SU-DHL-6 (cell line): ENCODE measurements around the gene ZNF581.

Experiments
- H2AFZ ChIP-seq: fragments of 200-600 bp; sonication (generic); 2 replicates; pipeline ENCODE4 v1.6.1; 2014; ENCODE audit warnings: low read depth, mild to moderate bottlenecking, moderate library complexity, mixed read lengths, antibody characterized with exemption, low read length; ENCODE audit not compliant: severe bottlenecking
- H3F3A ChIP-seq: fragments of 200-600 bp; shearing (Covaris generic); 2 replicates; pipeline ENCODE4 v1.6.0; 2016; ENCODE audit warnings: antibody characterized with exemption, mild to moderate bottlenecking; ENCODE audit not compliant: insufficient read depth
- H3K27ac ChIP-seq: fragments of 200-600 bp; sonication (generic); 2 replicates; pipeline ENCODE4 v1.5.1; 2016; ENCODE audit warnings: low read depth, mild to moderate bottlenecking, low read length, moderate library complexity, mixed read lengths
- H3K27me3 ChIP-seq: fragments of 200-600 bp; sonication (generic), shearing (Covaris generic); 2 replicates; pipeline ENCODE4 v1.6.0; 2014; ENCODE audit warnings: mild to moderate bottlenecking, low read length
- H3K36me3 ChIP-seq: fragments of 200-600 bp; sonication (generic); 2 replicates; pipeline ENCODE4 v1.6.1; 2014; ENCODE audit warnings: mild to moderate bottlenecking, low read length, mixed read lengths
- H3K4me2 ChIP-seq: fragments of 300-600, 200-600 bp; shearing (Covaris generic), sonication (generic); 2 replicates; pipeline ENCODE4 v1.6.0; 2014; ENCODE audit warnings: low read length, low read depth, mild to moderate bottlenecking; ENCODE audit not compliant: poor library complexity, severe bottlenecking
- H3K4me3 ChIP-seq: fragments of 200-600 bp; sonication (generic); 2 replicates; pipeline ENCODE4 v1.5.1; 2014; ENCODE audit warnings: antibody characterized with exemption, low read length, mild to moderate bottlenecking, mixed read lengths; ENCODE audit not compliant: insufficient read depth, poor library complexity, severe bottlenecking
- H3K79me2 ChIP-seq: fragments of 200-600 bp; sonication (generic); 2 replicates; pipeline ENCODE4 v1.6.1; 2014; ENCODE audit warnings: mild to moderate bottlenecking, low read length, moderate library complexity; ENCODE audit not compliant: insufficient read depth
- H3K9ac ChIP-seq: fragments of 200-600 bp; sonication (generic); 2 replicates; pipeline ENCODE4 v1.7.0; 2014; ENCODE audit warnings: mild to moderate bottlenecking, low read length
- H3K9me2 ChIP-seq: fragments of 200-600 bp; sonication (generic); replicated peaks from 2 replicates; pipeline ENCODE4 v1.6.1; 2014; ENCODE audit warnings: low read length; ENCODE audit not compliant: insufficient read depth
- H3K9me3 ChIP-seq: fragments of 200-600 bp; sonication (generic); 2 replicates; pipeline ENCODE4 v1.6.1; 2014; ENCODE audit warnings: low read length, mixed read lengths; ENCODE audit not compliant: insufficient read depth
- H4K20me1 ChIP-seq: fragments of 200-600 bp; sonication (generic); 2 replicates; pipeline ENCODE4 v1.6.1; 2014; ENCODE audit warnings: low read depth, mild to moderate bottlenecking, antibody characterized with exemption, low read length, moderate library complexity, mixed read lengths
- CTCF ChIP-seq: fragments of 200-600 bp; sonication (generic); IDR thresholded peaks from one replicate; pipeline ENCODE4 v1.5.1; 2017; ENCODE audit warnings: antibody characterized with exemption, mild to moderate bottlenecking, low read length, moderate library complexity; ENCODE audit not compliant: insufficient read depth, poor library complexity, severe bottlenecking
- EZH2phosphoT487 ChIP-seq: fragments of 200-600 bp; sonication (generic), shearing (Covaris generic); conservative IDR thresholded peaks from 2 replicates; pipeline ENCODE4 v1.6.1; 2018; ENCODE audit warnings: mild to moderate bottlenecking, antibody characterized with exemption, low read length, moderate library complexity, mixed read lengths

Gene ZNF581

GRCh38 chr19:55621673-55622231 lies 21.7 kb upstream of the ZNF581 start:
- Histone ChIP-seq H3K9me3 (no peaks in the 10 kb centered on the region), H3K4me2 (no peak overlapping the region), H3K36me3 (no peaks in the 10 kb centered on the region), H3K79me2 (no peaks in the 10 kb centered on the region), H3K9me2 (no peaks in the 10 kb centered on the region), H3K27me3 (no peaks in the 10 kb centered on the region), H3K9ac (no peak overlapping the region), H3F3A (peaks cover 20% of the 10 kb centered on the region), H3K27ac (no peak overlapping the region), H3K4me3 (no peak overlapping the region), H4K20me1 (no peaks in the 10 kb centered on the region), H2AFZ (no peak overlapping the region)
- TF ChIP-seq EZH2phosphoT487: no peak
- no peak for TF ChIP-seq CTCF

DNA sequence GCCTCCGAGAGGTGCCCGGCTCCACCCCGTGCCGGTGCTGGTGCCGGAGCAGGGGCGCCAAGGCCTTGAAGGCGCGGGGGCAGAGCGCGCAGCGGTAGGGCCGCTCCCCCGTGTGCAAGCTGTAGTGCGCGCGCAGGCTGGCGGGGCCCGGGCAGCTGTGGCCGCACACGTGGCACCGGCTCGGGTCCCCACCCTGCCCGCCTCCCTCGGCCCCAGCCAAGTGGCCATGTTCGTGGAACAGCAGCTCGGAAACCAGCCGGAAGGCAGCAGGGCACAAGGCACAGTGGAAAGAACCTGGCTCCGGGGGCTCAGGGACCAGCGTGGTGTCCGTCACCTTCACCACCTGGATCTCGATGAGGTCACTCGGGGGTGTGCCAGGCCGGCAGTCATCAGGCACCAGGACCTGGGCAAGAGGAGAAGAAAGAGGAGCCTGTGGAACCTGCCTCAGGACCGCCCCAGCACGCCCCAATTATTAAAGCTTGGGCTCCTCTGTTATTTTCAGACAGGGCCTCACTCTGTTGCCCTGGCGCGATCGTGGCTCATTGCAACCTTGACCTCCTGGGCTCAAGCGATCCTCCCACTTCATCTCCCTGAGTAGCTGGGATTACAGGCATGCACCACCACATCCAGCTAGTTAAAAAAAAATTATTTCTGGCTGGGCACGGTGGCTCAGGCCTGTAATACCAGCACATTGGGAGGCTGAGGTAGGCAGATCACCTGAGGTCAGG lies 21.0 kb upstream of the ZNF581 start:
- Histone ChIP-seq H3K79me2 (no peaks in the 10 kb centered on the region), H3K36me3 (no peaks in the 10 kb centered on the region), H3K27ac (no peak overlapping the region), H3F3A (peaks cover 20% of the 10 kb centered on the region), H2AFZ (no peak overlapping the region), H3K27me3 (no peaks in the 10 kb centered on the region), H3K9me3 (no peaks in the 10 kb centered on the region), H4K20me1 (no peaks in the 10 kb centered on the region), H3K4me3 (no peak overlapping the region), H3K9ac (no peak overlapping the region), H3K4me2 (no peak overlapping the region), H3K9me2 (no peaks in the 10 kb centered on the region)
- TF ChIP-seq CTCF (no peak), EZH2phosphoT487 (no peak)

GRCh38 chr19:55623130-55623529 lies 20.3 kb upstream of the ZNF581 start:
- no peak overlapping the region for H2AFZ ChIP-seq
- no peak overlapping the region for H3K4me3 ChIP-seq
- no peak overlapping the region for H3K27ac ChIP-seq
- no peaks in the 10 kb centered on the region for H3K9me3 ChIP-seq
- no peaks in the 10 kb centered on the region for H3K9me2 ChIP-seq
- H3K9ac ChIP-seq: no peak overlapping the region
- H3F3A ChIP-seq: peaks cover 20% of the 10 kb centered on the region
- no peak overlapping the region for H3K4me2 ChIP-seq
- H3K27me3 ChIP-seq: no peaks in the 10 kb centered on the region
- no peaks in the 10 kb centered on the region for H3K79me2 ChIP-seq
- no peaks in the 10 kb centered on the region for H3K36me3 ChIP-seq
- H4K20me1 ChIP-seq: no peaks in the 10 kb centered on the region
- TF ChIP-seq EZH2phosphoT487 (no peak), CTCF (no peak)
